ENCODE data around the gene DTNB.
A peak's percentile ranks its signal among the peaks of the same experiment; 100 is the strongest.

Gene DTNB

GRCh38 chr2:25517701-25518100 is 155.7 kb downstream of the DTNB start:
- in situ Hi-C loops (cut with HindIII; ENCODE audit: low sequenced_read_pairs): no loop called here
- H3K4me3 ChIP-seq (ENCODE audit: low read depth, low read length): no peak overlapping the region
- DNase-seq (ENCODE audit: low read depth): no peak
- TF ChIP-seq CTCF (IDR thresholded peaks at IDR 0.05; ENCODE audit: low read depth, low read length, missing control alignments): no peak

- in situ Hi-C loops (cut with HindIII; ENCODE audit: low sequenced_read_pairs): no loop called here
- TF ChIP-seq CTCF (IDR thresholded peaks at IDR 0.05; ENCODE audit: low read depth, low read length, missing control alignments): no peak
- no peak for DNase-seq (ENCODE audit: low read depth)
- H3K4me3 ChIP-seq (ENCODE audit: low read depth, low read length): no peak overlapping the region
Observed at GRCh38 chr2:25514043-25514637, 159.2 kb downstream of the DTNB start.

- no peak overlapping the region for H3K4me3 ChIP-seq (ENCODE audit: low read depth, low read length)
- no peak for TF ChIP-seq CTCF (IDR thresholded peaks at IDR 0.05; ENCODE audit: low read depth, low read length, missing control alignments)
- DNase-seq (ENCODE audit: low read depth): no peak
- in situ Hi-C loops (cut with HindIII; ENCODE audit: low sequenced_read_pairs): no loop called here
Observed at GRCh38 chr2:25512707-25513106, 160.7 kb downstream of the DTNB start.

- TF ChIP-seq CTCF (IDR thresholded peaks at IDR 0.05; ENCODE audit: low read depth, low read length, missing control alignments): no peak
- no peak for DNase-seq (ENCODE audit: low read depth)
- H3K4me3 ChIP-seq (ENCODE audit: low read depth, low read length): no peak overlapping the region
- in situ Hi-C loops (cut with HindIII; ENCODE audit: low sequenced_read_pairs): no loop called here
Observed at GRCh38 chr2:25506226-25506625, 167.2 kb downstream of the DTNB start.

GRCh38 chr2:25505622-25506021 is 167.8 kb downstream of the DTNB start:
- H3K4me3 ChIP-seq (ENCODE audit: low read depth, low read length): no peak overlapping the region
- no peak for TF ChIP-seq CTCF (IDR thresholded peaks at IDR 0.05; ENCODE audit: low read depth, low read length, missing control alignments)
- DNase-seq (ENCODE audit: low read depth): peak; percentile 31
- in situ Hi-C loops (cut with HindIII; ENCODE audit: low sequenced_read_pairs): no loop called here

- in situ Hi-C loops (cut with HindIII; ENCODE audit: low sequenced_read_pairs): no loop called here
- no peak for TF ChIP-seq CTCF (IDR thresholded peaks at IDR 0.05; ENCODE audit: low read depth, low read length, missing control alignments)
- no peak overlapping the region for H3K4me3 ChIP-seq (ENCODE audit: low read depth, low read length)
- DNase-seq (ENCODE audit: low read depth): no peak
Observed at GRCh38 chr2:25505182-25505581, 168.2 kb downstream of the DTNB start.
